ENCODE results near the gene OR2F1. TPM values are rescaled to one million over a fixed set of nuclear protein-coding genes. Genes with fewer than 3 reads are reported as not detected.

The OR2F1 gene, protein sequence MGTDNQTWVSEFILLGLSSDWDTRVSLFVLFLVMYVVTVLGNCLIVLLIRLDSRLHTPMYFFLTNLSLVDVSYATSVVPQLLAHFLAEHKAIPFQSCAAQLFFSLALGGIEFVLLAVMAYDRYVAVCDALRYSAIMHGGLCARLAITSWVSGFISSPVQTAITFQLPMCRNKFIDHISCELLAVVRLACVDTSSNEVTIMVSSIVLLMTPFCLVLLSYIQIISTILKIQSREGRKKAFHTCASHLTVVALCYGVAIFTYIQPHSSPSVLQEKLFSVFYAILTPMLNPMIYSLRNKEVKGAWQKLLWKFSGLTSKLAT
- not detected for total RNA-seq
- long read RNA-seq, donor 1, partial matches to known transcripts: 0 of 1 reads
- long read RNA-seq, donor 1, other reads (novel, unspliced or antisense): 1 of 1 reads
- long read RNA-seq, donor 2: 0 reads

- no peak for DNase-seq (ENCODE audit: low spot score)
- intact Hi-C loops (cut with DNase I): no loop called here
Observed at GRCh38 chr7:143954544-143954943, at the start of gene OR2F1. TSS of gene OR2F1 (plus strand) at chr7:143954844. CDS start at chr7:143959971, 5,127 bp downstream.

DNA sequence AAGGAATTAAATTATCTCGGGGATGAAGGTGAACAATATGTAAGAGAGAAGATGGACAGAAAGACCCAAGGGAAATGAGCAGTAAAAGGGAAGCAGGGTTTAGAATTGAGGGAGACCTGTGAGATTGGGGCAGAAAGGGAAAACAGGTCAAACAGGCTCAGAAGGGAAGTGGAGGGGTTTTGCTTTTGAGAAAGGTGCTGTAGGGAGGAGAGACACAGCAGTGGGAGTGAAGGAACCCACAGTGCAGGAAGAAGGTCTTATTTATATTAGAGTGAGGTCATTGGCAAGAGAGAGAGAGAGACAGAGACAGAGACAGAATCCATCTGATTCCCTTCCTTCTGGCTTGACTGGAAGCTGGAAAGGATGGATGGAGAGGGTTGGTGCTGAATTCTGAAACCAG, 49.1 kb upstream of the OR2F1 start:
- DNase-seq (ENCODE audit: low spot score): no peak
- intact Hi-C loops (cut with DNase I): no loop called here

DNA sequence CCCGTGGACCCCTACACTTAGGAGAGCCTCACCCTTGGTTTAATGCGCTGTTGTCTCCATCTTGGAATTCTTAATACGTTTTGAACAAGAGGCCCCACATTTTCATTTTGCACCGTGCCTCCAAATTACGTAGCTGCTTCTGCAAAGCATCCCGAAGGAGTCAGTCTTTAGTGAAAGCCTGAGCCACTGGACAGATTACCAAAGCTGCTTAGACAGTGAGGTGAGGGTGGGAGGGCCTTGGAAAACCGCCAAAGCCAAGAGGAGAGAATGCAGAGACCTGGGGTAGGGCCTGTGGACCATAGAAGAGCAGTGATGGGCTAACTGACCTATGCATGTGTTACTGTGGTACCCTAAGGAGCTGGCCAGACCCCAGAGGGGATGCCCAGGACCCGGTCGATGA, 48.5 kb upstream of the OR2F1 start:
- DNase-seq (ENCODE audit: low spot score): no peak
- intact Hi-C loops (cut with DNase I): no loop called here

DNA sequence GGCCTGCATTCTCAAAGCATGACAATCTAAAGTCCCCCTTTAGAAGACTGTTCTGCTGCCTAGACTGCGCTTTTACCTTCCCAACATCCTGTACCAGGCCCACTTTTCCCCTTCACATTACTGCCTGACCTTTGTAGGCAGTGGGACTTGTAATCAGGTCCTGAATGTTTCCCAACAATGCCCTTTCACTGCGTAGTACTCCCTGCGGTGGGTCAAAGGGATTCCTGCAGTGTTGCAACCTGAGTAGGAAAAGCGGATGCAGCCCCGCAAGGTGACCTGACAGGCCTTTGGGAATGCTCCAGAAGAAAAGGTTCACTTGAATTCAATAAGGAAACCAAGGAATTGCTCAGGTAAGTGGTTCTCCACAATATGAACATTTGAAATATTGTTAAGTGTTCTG, 47.7 kb upstream of the OR2F1 start:
- no peak for DNase-seq (ENCODE audit: low spot score)
- intact Hi-C loops (cut with DNase I): no loop called here

GRCh38 chr7:143908120-143908519, 46.5 kb upstream of the OR2F1 start:
- intact Hi-C loops (cut with DNase I): no loop called here
- no peak for DNase-seq (ENCODE audit: low spot score)

- intact Hi-C loops (cut with DNase I): no loop called here
- DNase-seq (ENCODE audit: low spot score): no peak
Observed at GRCh38 chr7:143909863-143910262, 44.8 kb upstream of the OR2F1 start.

- no peak for DNase-seq (ENCODE audit: low spot score)
- intact Hi-C loops (cut with DNase I): no loop called here
Observed at GRCh38 chr7:143910473-143911248, 44.0 kb upstream of the OR2F1 start.

GRCh38 chr7:143913945-143914615, 40.6 kb upstream of the OR2F1 start:
- intact Hi-C loops (cut with DNase I): no loop called here
- DNase-seq (ENCODE audit: low spot score): no peak

GRCh38 chr7:143914938-143915652, 39.5 kb upstream of the OR2F1 start:
- no peak for DNase-seq (ENCODE audit: low spot score)
- intact Hi-C loops (cut with DNase I): no loop called here

- intact Hi-C loops (cut with DNase I): no loop called here
Observed at GRCh38 chr7:143924851-143925250, 29.8 kb upstream of the OR2F1 start.

DNA sequence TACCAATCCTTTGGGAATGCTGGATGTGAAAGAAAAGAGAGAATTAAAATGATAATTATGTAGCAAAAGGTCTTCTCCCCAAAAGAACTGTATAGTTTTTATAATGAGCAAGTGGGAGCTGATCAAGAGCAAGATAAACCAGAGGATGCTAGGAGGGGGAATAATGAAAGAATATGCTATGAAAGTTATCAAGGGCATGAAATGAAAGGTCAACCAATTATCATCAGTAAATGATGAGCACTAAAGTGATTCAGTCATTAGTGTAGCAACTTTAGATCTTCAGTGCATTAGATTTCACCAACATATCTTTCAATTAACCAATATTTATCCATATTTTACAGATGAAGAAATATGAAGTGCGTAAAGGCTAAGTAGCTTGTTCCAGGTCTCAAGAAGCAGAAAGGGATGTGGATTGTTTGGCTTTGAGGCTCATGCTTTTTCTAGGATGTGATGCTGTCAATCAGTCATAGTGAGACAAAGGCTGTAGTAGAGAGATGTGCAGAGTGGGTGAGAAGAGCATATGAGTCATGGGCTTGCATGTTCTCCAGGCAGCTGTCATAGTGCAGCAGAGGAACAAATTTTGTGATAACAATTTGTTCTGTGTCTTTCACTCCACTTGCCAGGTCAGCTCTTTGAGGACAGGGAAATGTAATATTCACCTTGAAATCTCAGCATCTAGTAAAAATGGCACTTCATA, 25.3 kb upstream of the OR2F1 start:
- no peak for DNase-seq (ENCODE audit: low spot score)
- intact Hi-C loops (cut with DNase I): no loop called here

More at GRCh38 chr7:143924851-143925250, 29.8 kb upstream of the OR2F1 start:
- DNase-seq (ENCODE audit: low spot score): no peak

DNA sequence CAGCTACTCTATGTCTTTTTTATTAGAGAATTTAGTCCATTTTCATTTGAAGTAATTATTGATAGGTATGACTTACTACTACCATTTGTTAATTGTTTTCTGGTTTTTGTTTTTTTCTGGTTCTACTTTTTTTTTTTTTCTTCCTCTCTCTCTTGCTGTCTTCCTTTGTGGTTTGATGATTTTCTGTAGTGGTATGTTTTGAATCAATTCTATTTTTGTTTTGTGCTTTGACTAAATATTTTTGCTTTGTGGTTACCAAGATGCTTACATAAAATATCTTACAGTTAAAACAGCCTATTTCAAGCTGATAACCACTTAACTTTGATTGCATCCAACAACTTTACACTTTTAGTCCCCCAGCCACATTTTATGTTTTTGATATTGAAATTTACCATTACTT, 22.9 kb upstream of the OR2F1 start:
- no peak for DNase-seq (ENCODE audit: low spot score)
- intact Hi-C loops (cut with DNase I): no loop called here

DNA sequence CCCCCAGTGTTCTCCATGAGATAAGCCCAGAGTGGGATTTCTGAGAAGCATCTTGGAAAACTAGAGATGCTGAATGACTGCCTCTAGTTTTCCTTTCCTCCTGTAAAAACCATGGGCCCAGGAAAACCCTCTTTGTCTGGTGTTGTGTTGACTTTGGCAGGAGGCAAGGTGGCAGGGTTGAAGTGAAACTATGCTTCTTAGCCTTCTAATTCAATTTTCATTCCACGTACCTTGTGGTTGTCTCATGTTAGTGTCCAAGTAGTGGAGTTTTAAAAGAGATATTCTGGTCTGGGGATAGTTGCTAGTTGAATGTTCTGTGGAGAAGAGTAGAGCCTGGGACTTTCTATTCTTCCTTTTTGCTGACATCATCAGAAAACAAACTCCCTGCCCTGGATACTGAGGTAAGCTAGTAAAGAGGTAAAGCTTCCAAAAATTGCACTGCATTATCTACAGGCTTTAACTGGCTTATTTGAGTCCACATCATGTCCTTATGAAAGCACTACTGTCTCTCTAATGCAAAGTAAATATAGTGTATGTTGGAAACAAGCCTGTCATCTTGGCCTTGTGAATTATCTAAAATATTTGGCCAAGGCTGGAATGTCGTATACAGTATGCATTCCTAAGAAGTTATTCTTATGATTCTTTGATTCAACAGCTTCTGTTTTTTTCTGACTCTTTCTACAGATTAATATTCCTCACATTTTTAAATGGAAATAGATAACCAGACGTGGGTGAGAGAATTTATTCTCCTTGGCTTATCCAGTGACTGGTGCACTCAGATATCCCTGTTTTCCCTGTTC, 19.9 kb upstream of the OR2F1 start, which contains the start of gene OR2F2:
Gene OR2F2, plus strand, starts transcription at position 708 of the 800 bp plus-strand sequence. Its CDS starts 0 bp downstream, at position 708.
- intact Hi-C loops (cut with DNase I): no loop called here
- DNase-seq (ENCODE audit: low spot score): no peak

- no peak for DNase-seq (ENCODE audit: low spot score)
- intact Hi-C loops (cut with DNase I): no loop called here
Observed at GRCh38 chr7:143936087-143937009, 18.3 kb upstream of the OR2F1 start.

DNA sequence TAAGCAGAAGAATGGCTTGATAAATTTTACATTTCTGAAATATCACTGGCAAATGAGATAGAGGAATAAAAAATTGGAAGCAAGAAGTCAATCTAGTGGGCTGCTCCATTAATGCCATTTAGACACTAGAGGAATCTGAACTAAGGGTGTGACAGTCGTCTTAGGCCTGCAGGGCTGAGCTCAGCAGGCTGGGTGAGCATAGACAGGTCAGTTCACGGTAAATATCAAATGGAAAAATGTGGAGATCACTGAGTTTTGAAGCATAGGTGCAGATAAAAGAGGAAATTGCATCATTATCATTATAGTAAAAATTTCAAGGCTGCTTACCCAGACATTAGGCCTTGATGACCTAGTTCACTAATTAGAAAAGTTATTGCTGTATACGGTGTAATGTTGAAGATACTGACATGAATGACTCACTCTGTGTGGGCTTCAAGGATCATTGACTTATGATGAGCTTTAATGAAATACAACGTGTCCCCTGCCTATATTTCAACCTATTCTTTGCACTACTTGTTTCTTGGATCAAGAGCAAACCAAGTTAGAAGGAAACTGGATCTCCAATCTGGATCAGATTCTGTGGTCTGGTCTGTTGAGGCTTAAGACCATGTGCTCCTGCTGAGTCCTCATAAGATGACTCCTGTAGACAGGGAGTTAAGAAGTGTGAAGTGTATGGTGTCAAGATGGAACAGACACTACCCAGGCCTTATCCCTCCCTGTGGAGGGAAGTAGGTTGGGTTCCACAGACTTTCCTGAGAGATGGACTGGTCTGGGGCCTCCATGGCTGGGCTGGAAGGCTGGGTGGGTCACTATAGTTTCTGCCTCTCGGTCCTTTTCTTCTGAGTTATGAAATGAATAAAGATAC, 16.0 kb upstream of the OR2F1 start:
- intact Hi-C loops (cut with DNase I): no loop called here
- DNase-seq (ENCODE audit: low spot score): no peak

DNA sequence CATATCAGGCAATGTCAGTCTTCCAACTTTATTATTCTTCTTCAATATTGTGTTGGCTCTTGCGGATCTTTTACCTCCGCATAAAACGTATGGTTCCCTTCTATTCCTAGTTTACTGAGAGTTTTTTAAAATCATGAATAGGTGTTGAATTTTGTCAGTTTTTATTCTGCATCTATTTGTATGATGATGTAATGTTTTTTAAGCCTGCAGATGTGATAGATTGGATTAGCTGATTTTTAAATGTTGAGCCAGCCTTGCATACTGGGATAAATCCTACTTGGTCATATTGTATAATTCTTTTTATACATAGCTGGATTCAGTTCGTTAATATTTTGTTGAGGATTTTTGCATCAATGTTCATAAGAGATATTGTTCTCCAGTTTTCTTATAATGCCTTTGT, 9.2 kb upstream of the OR2F1 start:
- DNase-seq (ENCODE audit: low spot score): no peak
- intact Hi-C loops (cut with DNase I): no loop called here
